WERI-Rb-1 (cell line): ENCODE measurements around the gene PRSS21.

Experiments
- DNase-seq: peaks from one replicate; pipeline ENCODE4 v3.0.0-alpha.2; 2020
- H3K27ac ChIP-seq: fragments of 250-450 bp; sonication (Bioruptor Pico); 2 replicates; pipeline ENCODE4 v1.5.1; 2020; ENCODE audit warnings: mild to moderate bottlenecking, moderate library complexity
- H3K27me3 ChIP-seq: fragments of 250-450 bp; sonication (Bioruptor Pico); 2 replicates; pipeline ENCODE4 v1.5.1; 2021; ENCODE audit warnings: mild to moderate bottlenecking, low read depth, moderate library complexity; ENCODE audit not compliant: insufficient read depth, severe bottlenecking
- H3K36me3 ChIP-seq: fragments of 250-450 bp; sonication (Bioruptor Pico); 2 replicates; pipeline ENCODE4 v1.5.1; 2020; ENCODE audit warnings: mild to moderate bottlenecking, moderate library complexity
- H3K4me3 ChIP-seq: 2 replicates; pipeline ENCODE4 v1.5.1; 2011; ENCODE audit warnings: low read depth, mild to moderate bottlenecking, control low read depth, low read length
- H3K9me3 ChIP-seq: fragments of 250-450 bp; sonication (Bioruptor Pico); 2 replicates; pipeline ENCODE4 v1.5.1; 2021; ENCODE audit warnings: mild to moderate bottlenecking, moderate library complexity; ENCODE audit not compliant: severe bottlenecking
- TF ChIP-seq, protein P1 (sequence below): IDR thresholded peaks from 2 replicates; pipeline ENCODE4 v1.5.1; 2011; ENCODE audit warnings: low read depth, mild to moderate bottlenecking, control low read depth, inconsistent platforms, low read length

PRSS21 gene

DNA sequence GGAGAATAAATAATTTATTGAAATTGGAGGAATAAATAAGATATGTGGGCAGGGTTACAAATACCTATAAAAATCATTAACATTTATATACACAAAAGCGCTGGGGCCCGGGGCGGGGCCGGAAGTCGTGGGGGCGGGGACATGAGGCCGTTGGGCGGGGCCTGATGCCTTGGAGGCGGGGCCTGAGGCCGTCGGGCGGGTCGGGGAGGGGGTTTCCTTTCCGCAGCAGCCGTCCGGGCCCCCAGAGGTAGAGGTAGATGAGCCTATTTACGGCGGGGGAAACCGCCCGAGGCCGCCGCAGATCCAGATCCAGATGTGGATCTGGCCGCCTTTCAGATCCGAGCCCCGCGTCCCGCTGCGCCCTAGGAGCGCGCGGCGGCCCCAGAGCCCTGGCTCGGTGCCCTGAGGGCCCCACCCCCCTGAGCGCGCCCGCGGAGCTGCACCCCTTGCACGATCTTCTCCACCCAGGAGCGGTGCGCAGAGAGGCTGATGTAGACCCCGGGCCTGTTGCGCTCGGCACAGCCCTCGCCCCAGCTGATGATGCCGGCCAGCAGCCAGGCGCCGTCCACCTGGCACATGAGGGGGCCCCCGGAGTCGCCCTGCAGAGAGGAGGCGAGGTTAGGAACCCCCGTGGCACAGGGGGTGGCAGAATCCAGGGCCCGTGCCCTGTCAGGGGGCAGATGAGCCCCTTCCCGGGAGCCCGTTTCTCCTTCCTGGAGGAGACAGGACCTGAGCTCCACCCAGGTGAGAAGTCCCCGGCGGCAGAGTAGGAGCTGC is 35.9 kb downstream of the PRSS21 start:
- no peak overlapping the region for H3K4me3 ChIP-seq
- H3K27me3 ChIP-seq = no peaks in the 10 kb centered on the region
- DNase-seq = no peak

DNA sequence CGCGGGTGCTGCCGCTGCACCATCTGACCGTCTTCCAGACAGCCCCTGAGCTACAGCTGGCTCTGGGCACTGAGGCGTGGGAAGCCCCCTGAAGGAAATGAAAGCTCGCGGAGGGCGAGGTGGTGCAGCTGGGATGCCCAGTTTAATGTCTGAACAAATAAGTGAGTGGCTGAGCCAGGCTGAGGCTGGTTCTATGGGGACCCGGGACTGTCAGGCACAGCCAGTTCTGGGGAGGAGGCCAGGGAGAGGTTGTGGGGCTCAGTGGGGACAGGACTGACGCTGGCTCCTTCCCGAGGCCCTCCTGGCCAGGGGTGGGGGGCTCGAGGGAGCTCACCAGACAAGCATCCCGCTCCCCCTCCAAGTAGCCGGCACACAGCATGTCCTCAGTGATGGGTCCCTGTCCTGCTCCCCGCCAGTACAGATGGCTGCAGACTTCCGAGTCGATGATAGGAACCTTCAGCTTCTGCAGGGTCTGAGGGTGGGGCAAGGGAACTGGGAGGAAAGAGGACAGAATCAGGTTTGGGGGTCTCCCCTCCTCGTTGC is 36.6 kb downstream of the PRSS21 start:
- TF ChIP-seq, protein P1, sequence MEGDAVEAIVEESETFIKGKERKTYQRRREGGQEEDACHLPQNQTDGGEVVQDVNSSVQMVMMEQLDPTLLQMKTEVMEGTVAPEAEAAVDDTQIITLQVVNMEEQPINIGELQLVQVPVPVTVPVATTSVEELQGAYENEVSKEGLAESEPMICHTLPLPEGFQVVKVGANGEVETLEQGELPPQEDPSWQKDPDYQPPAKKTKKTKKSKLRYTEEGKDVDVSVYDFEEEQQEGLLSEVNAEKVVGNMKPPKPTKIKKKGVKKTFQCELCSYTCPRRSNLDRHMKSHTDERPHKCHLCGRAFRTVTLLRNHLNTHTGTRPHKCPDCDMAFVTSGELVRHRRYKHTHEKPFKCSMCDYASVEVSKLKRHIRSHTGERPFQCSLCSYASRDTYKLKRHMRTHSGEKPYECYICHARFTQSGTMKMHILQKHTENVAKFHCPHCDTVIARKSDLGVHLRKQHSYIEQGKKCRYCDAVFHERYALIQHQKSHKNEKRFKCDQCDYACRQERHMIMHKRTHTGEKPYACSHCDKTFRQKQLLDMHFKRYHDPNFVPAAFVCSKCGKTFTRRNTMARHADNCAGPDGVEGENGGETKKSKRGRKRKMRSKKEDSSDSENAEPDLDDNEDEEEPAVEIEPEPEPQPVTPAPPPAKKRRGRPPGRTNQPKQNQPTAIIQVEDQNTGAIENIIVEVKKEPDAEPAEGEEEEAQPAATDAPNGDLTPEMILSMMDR = no peak
- no peaks in the 10 kb centered on the region for H3K36me3 ChIP-seq
- peaks cover 10% of the 10 kb centered on the region for H3K9me3 ChIP-seq
- DNase-seq = no peak
- no peak overlapping the region for H3K27ac ChIP-seq
- H3K27me3 ChIP-seq = no peaks in the 10 kb centered on the region
- H3K4me3 ChIP-seq = no peak overlapping the region

More for the DNA sequence above, 35.9 kb downstream of the PRSS21 start:
- Histone ChIP-seq H3K9me3 (peaks cover 10% of the 10 kb centered on the region), H3K27ac (no peak overlapping the region), H3K36me3 (no peaks in the 10 kb centered on the region)
- TF ChIP-seq, protein P1 = no peak

DNA sequence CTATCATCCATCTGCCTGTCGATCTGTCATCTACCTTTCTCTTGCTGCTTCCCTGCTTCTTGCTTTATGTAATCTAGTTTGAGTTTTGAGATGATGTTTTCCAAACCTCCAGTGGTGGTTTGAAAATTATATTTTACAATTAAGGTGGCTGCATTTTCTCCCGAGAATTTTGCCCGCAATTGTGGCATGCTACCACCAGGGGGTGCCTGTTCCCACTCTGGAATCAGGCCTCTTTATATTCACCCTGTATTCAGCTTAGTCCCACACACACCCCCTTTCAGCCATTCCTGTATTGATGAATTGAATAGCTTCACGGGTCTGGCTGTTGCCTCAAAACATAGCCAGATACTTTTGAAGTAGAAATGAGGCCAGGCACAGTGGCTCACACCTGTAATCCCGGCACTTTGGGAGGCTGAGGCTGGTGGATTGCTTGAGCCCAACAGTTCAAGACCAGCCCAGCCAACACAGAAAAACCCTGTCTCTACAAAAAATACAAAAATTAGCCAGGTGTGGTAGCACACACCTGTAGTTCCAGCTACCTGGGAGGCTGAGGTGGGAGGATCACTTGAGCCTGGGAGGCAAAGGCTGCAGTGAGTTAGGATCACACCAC is 37.8 kb downstream of the PRSS21 start:
- no peak for DNase-seq
- Histone ChIP-seq H3K36me3 (no peaks in the 10 kb centered on the region), H3K27ac (no peak overlapping the region), H3K4me3 (no peak overlapping the region), H3K27me3 (no peaks in the 10 kb centered on the region), H3K9me3 (peaks cover 10% of the 10 kb centered on the region)
- TF ChIP-seq, protein P1 = peak; percentile 40; the same call in 1 of the 2 replicates

DNA sequence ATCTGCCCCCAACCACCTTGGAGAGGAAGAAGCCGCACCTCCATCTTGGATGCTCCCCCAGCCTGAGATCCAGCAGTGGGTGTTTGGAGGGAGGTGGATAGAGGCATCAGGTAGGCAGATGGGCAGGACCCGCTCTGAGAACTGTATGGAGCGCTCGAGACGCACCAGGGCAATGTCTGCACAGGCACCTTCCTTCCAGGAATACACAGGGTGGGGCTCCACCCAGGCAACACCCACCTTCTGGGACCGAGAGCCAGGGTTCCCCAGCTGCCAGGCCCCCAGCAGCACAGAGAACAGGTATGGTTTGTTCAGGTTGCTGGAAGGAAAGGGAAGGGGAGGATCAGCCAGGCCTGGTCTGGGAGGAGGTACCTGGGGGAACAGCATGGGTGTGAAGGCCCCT is 38.5 kb downstream of the PRSS21 start:
- no peaks in the 10 kb centered on the region for H3K36me3 ChIP-seq
- no peaks in the 10 kb centered on the region for H3K27me3 ChIP-seq
- peaks cover 10% of the 10 kb centered on the region for H3K9me3 ChIP-seq
- H3K4me3 ChIP-seq = no peak overlapping the region
- no peak overlapping the region for H3K27ac ChIP-seq
- DNase-seq = no peak
- TF ChIP-seq, protein P1 = no peak

DNA sequence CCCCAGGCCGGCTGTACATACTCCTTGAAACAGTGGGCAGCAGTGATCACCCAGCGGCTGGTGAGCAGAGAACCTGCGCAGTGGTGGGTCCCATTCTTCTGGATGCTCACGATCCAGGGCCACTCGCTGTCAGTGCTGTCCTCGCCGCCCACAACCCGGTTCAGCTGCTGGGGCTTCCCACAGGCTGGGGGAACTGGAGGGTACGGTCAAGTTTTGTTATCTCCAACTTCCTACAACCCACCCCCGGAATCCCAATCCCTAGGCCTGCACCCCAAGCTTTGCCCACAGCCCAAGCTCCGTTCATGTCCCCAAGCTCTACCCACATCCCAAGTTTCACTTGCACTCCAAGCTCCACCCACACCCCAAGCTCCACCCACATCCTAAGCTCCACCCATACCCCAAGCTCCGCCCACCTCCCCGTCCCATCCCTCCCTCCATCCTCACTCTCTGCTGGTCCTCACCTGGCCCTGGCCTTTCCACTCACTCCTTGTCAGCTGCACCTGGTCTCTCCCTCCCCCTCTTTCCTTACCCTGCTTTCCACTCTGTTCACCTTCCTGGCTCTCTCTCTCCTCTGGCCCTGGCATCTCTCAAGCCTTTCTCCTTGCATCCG is 39.1 kb downstream of the PRSS21 start:
- DNase-seq = no peak
- no peak overlapping the region for H3K4me3 ChIP-seq
- peaks cover 10% of the 10 kb centered on the region for H3K9me3 ChIP-seq
- H3K27me3 ChIP-seq = no peaks in the 10 kb centered on the region
- H3K27ac ChIP-seq = no peak overlapping the region
- TF ChIP-seq, protein P1 = no peak
- H3K36me3 ChIP-seq = no peaks in the 10 kb centered on the region
